NCI-H187 treated with DMSO at 0.1 percent for 48 hours (cell line): ENCODE results near the gene DGKA.
"Not testable (repeated sequence)": the region's sequence is repeated elsewhere in the genome, so short reads cannot be mapped to it uniquely, and the experiment has no call there.

Source experiments
- DNase-seq: peaks from one replicate; lab custom pipeline; 2025; lab: John Stamatoyannopoulos, UW

The DGKA gene

GRCh38 chr12:55930771-55931316, at the start of gene DGKA:
TSS of gene DGKA (plus strand) at chr12:55931162. CDS start at chr12:55936504, 5,342 bp downstream.
- DNase-seq = peak; percentile 32

GRCh38 chr12:55885113-55885512, 45.8 kb upstream of the DGKA start:
- DNase-seq = no peak

- DNase-seq = no peak
These were observed 39.7 kb upstream of the DGKA start for GRCh38 chr12:55891310-55891709.

- DNase-seq = no peak
These were observed 37.2 kb upstream of the DGKA start for GRCh38 chr12:55893723-55894122.

- no peak for DNase-seq
These were observed 31.9 kb upstream of the DGKA start for GRCh38 chr12:55899082-55899481.

- DNase-seq = no peak
These were observed 29.0 kb upstream of the DGKA start for GRCh38 chr12:55901881-55902490.

GRCh38 chr12:55906056-55906455, 24.9 kb upstream of the DGKA start:
- no peak for DNase-seq

GRCh38 chr12:55908726-55909512, 22.0 kb upstream of the DGKA start:
- DNase-seq = no peak

GRCh38 chr12:55909513-55909884, 21.5 kb upstream of the DGKA start:
- no peak for DNase-seq

GRCh38 chr12:55912908-55913307, 18.1 kb upstream of the DGKA start:
- no peak for DNase-seq

- DNase-seq = no peak
These were observed 15.5 kb upstream of the DGKA start for GRCh38 chr12:55915482-55915859.

GRCh38 chr12:55919032-55919431, 11.9 kb upstream of the DGKA start:
- DNase-seq = not testable (repeated sequence)

- no peak for DNase-seq
These were observed 8.8 kb upstream of the DGKA start for GRCh38 chr12:55922126-55922525.

- DNase-seq = not testable (repeated sequence)
These were observed 7.3 kb upstream of the DGKA start for GRCh38 chr12:55923648-55924047.

- DNase-seq = no peak
These were observed 5.6 kb upstream of the DGKA start for GRCh38 chr12:55925371-55925770.

GRCh38 chr12:55925870-55926737, 4.9 kb upstream of the DGKA start:
- DNase-seq = no peak

GRCh38 chr12:55926738-55927587, 4.0 kb upstream of the DGKA start:
- peak; percentile 92 for DNase-seq

- no peak for DNase-seq
These were observed 3.1 kb upstream of the DGKA start, which contains the start of gene PYM1 for GRCh38 chr12:55927588-55928502. TSS of gene PYM1 (minus strand) at chr12:55927894. CDS start at chr12:55927761, 133 bp downstream.

- no peak for DNase-seq
These were observed 1.6 kb upstream of the DGKA start for GRCh38 chr12:55929306-55929791.

GRCh38 chr12:55931317-55931779, 386 bp downstream of the DGKA start:
- no peak for DNase-seq
